GM12873 (cell line): ENCODE results near the gene FAM174B.

Experiments used
- TF ChIP-seq, protein P1 (sequence below): IDR thresholded peaks from 2 replicates; pipeline ENCODE4 v1.5.1; 2012; ENCODE audit warnings: low read depth, mild to moderate bottlenecking, moderate library complexity, low read length, control low read depth; ENCODE audit not compliant: insufficient read depth; ENCODE audit errors: missing control alignments

The FAM174B gene

DNA sequence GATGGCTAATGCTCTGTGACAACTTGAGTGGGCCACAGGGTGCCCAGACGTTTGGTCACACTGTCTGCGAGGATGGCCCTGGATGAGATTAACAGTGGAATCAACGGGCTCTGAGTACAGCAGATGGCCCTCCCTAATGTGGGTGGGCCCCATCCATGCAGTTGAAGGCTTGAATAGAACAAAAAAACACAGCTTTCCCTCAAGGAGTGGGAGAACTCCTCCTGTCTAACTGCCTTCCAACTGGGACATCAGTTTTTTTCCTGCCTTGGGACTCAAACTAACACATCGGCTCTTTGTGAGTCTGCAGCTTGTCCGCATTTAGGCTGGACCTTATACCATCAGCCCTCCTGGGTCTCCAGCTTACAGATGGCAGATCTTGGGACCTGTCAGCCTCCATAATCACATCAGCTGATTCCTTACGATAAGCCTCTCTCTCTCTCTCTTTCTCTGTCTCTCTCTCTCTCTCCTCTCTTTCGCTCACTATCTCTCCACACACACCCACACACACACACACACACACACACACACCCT lies 20.8 kb downstream of the FAM174B start:
- TF ChIP-seq, protein P1, sequence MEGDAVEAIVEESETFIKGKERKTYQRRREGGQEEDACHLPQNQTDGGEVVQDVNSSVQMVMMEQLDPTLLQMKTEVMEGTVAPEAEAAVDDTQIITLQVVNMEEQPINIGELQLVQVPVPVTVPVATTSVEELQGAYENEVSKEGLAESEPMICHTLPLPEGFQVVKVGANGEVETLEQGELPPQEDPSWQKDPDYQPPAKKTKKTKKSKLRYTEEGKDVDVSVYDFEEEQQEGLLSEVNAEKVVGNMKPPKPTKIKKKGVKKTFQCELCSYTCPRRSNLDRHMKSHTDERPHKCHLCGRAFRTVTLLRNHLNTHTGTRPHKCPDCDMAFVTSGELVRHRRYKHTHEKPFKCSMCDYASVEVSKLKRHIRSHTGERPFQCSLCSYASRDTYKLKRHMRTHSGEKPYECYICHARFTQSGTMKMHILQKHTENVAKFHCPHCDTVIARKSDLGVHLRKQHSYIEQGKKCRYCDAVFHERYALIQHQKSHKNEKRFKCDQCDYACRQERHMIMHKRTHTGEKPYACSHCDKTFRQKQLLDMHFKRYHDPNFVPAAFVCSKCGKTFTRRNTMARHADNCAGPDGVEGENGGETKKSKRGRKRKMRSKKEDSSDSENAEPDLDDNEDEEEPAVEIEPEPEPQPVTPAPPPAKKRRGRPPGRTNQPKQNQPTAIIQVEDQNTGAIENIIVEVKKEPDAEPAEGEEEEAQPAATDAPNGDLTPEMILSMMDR: no peak

DNA sequence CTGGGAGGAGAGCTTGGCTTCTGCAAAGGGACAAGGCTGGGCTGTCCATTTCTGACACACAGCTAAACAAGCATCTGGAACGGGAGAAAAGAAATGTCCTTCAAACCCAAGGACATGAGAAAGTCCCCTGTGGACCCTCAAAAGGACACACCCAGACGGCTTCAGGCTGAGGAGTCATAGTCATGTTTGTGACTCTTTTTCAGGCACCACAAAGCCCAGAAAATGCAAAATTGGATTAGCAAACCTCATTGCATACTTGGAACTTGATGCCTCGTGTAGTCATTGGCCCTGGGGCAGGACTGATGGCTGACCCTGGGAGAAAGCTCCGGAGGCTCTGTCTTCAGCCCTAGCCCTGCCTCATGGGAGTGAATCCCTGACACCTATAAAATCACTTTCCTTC lies 21.5 kb downstream of the FAM174B start:
- TF ChIP-seq, protein P1: no peak

DNA sequence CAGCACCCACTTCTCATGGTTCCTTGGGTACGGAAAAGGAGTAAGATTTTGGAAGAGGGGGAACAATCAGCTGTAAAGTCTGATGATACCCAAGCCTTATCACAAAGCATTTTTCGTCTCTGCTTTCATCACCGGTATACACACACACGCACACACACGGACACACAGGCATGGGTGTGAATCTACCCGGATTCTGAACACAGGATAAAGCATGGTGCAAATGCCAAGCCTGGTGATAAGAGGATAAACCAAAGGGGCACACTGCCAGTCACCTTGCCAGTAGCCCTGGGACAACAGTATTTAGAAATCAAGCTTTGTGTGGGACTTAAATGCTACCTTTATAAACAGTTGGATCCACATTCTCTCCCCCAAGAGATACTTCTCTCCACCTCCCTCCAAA lies 22.2 kb downstream of the FAM174B start:
- TF ChIP-seq, protein P1: no peak

DNA sequence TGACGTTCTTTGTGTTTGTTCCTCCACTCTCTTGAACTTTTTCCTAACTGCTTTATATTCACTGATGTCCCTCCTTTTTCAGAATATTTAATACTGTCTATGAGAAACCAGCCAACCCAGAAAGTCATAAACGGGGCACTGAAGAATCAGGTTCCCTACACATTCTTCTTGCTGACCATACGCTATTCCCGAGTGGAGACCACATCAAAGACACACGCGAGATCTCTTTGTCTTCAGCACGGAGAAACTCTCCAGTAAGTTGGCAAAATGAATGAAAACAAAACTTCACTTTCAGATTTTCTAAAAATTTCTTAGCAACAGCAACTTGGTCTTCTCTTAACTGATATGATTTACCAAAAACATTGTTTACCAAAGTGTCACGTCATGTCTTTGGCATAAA lies 22.6 kb downstream of the FAM174B start:
- TF ChIP-seq, protein P1: no peak

DNA sequence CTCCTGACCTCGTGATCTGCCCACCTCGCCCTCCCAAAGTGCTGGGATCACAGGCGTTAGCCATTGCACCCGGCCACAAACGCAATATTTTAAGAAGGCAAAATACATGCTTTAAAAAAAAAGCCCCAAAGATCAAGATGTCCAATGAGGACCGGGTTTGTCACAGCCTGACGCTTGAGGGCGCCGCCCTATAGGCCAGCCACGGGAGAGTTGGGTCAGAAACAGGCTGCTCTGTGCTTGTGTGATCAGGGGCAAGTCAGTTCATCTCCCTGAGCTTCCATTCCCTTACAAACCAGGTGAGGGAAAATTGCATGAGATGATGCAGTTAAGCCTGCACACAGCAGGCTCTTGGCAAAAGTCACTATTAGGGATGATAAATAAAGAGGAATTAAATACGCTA lies 23.9 kb downstream of the FAM174B start:
- TF ChIP-seq, protein P1: peak; percentile 29

DNA sequence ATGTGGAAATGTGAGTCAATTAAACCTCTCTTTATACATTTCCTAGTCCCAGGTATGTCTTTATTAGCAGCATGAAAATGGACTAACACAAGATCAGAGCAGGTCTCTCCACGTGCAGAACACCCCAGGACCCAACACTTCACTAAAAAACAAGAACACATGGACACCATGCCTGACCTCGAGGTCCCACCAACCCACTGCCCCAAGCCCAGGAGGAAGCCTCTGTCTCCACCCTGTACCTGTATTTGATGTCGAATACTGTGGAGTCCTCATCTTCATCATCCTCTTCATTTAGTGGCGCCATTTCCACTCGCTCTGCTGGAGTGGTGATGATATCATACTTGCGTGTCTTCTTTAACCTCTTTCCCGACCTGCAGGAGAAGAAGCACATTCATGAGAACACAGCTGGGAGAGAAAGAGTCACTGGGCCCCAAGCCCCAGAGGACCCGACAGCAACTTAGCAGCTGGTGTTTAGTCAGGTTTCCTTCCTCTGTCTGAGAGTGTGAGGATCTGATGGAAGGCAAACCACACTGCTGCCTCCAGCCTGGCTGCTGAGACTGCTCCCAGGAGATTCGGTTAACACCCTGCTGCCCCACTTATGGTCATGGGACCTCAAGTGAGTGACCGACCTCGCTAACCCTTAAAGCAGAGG lies 25.5 kb downstream of the FAM174B start:
- TF ChIP-seq, protein P1: no peak

DNA sequence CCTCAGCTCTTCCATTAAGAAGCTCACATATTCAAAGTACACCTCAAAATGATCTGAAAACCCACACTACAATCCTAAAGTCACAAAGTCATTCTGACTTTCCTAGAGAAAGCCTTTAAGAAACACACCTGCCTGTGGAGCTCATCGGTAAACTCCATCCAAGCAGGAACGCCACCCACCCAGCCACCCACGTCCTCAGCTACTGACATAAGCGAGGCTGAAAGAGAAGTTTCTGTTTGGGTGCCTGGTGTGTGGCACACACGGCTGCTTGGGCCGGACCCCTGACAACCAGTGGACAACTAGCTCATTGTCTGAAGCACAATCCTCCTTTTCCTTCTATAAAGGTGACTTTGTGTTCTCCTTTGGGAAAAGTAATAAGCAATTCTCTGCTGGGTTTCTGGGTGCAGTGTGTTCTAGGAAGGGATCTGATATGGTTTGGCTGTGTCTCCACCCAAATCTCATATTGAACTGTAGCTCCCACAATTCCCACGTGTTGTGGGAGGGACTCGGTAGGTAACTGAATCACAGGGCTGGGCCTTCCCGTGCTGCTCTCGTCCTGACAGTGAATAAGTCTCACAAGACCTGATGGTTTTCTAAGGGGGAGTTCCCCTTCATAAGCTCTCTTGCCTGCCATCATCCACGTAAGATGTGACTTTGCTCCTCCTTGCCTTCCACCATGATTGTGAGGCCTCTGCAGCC lies 26.1 kb downstream of the FAM174B start:
- TF ChIP-seq, protein P1: no peak
